ENCODE results near the gene FBXO34. TPM values are rescaled to one million over a fixed set of nuclear protein-coding genes. Genes with fewer than 3 reads are reported as not detected.

FBXO34 gene
- total RNA-seq, 1 experiment from 2014 or later, result 18.8 TPM

DNA sequence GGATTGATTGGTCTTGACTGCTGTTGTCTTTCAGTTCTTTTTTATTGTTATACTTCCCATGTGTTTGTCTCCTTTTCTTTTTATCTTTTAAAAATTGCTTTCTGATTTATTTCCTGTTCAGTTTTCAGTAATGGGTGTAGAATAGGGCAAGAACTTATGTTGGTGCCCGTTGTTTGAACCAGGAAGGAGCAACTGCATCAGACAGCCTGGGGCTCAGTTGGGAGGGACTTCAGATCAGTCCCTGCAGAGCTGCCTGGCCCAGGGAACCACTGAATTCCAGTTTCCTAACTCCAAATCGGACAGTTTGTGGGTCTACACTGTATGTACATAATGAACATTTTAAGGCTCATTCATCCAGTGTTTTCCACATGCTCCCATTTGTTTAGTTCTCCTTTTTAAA is 64.9 kb downstream of the FBXO34 start:
- CTCF ChIA-PET, result no interaction called here
- no TSS peak for BruUV-seq (replicated peaks)
- intact Hi-C loops (cut with micrococcal nuclease; ENCODE audit: unreplicated experiment), result no loop called here
- in situ Hi-C loops (cut with HindIII; ENCODE audit: low pct_unique_long_range_greater_than_20kb, low sequenced_read_pairs), result no loop called here
- H3K36me3 ChIP-seq (ENCODE audit: control insufficient read depth, insufficient read depth, low read length), result no peaks in the 10 kb centered on the region
- no peak for ATAC-seq
- H3K27ac ChIP-seq (ENCODE audit: low read length), result peak overlapping the region; percentile 39; the same call in 1 of the 2 replicates
- no peak for TF ChIP-seq SIN3A (IDR thresholded peaks at IDR 0.05; ENCODE audit: borderline replicate concordance, insufficient read depth, low read depth, low read length)
- no peak for TF ChIP-seq TCF7L2 (IDR thresholded peaks at IDR 0.05; ENCODE audit: low read depth, low read length)
- TF ChIP-seq, protein P1, sequence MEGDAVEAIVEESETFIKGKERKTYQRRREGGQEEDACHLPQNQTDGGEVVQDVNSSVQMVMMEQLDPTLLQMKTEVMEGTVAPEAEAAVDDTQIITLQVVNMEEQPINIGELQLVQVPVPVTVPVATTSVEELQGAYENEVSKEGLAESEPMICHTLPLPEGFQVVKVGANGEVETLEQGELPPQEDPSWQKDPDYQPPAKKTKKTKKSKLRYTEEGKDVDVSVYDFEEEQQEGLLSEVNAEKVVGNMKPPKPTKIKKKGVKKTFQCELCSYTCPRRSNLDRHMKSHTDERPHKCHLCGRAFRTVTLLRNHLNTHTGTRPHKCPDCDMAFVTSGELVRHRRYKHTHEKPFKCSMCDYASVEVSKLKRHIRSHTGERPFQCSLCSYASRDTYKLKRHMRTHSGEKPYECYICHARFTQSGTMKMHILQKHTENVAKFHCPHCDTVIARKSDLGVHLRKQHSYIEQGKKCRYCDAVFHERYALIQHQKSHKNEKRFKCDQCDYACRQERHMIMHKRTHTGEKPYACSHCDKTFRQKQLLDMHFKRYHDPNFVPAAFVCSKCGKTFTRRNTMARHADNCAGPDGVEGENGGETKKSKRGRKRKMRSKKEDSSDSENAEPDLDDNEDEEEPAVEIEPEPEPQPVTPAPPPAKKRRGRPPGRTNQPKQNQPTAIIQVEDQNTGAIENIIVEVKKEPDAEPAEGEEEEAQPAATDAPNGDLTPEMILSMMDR (IDR thresholded peaks at IDR 0.05), result no peak
- no peak for TF ChIP-seq REST (IDR thresholded peaks at IDR 0.05; ENCODE audit: insufficient read depth in 1 of 2, low read depth in 2 of 2, low read length in 1 of 2)
- no peak for TF ChIP-seq POLR2AphosphoS5 (IDR thresholded peaks at IDR 0.05; ENCODE audit: low read depth, low read length)
- H3K4me3 ChIP-seq (ENCODE audit: low read depth in 2 of 2, low read length in 2 of 2), result no peak overlapping the region
- no peaks in the 10 kb centered on the region for H3K27me3 ChIP-seq (ENCODE audit: control insufficient read depth, insufficient read depth, low read length)
- DNase-seq (ENCODE audit: low read depth, low spot score), result no peak
- peaks cover 45% of the 10 kb centered on the region for H3K4me1 ChIP-seq (ENCODE audit: control insufficient read depth, insufficient read depth, low read length)
- no peaks in the 10 kb centered on the region for H3K9me3 ChIP-seq (ENCODE audit: control insufficient read depth, insufficient read depth, low read depth, low read length)
- POLR2A ChIA-PET, result no interaction called here

- ATAC-seq (no peak), DNase-seq (ENCODE audit: low read depth, low spot score) (no peak)
- in situ Hi-C loops (cut with HindIII; ENCODE audit: low pct_unique_long_range_greater_than_20kb, low sequenced_read_pairs) (no loop called here), intact Hi-C loops (cut with micrococcal nuclease; ENCODE audit: unreplicated experiment) (no loop called here)
- Histone ChIP-seq H3K36me3 (ENCODE audit: control insufficient read depth, insufficient read depth, low read length) (no peaks in the 10 kb centered on the region), H3K27me3 (ENCODE audit: control insufficient read depth, insufficient read depth, low read length) (no peaks in the 10 kb centered on the region), H3K4me1 (ENCODE audit: control insufficient read depth, insufficient read depth, low read length) (peaks cover 45% of the 10 kb centered on the region), H3K4me3 (ENCODE audit: low read depth in 2 of 2, low read length in 2 of 2) (no peak overlapping the region), H3K27ac (ENCODE audit: low read length) (peak overlapping the region; percentile 39; the same call in 1 of the 2 replicates), H3K9me3 (ENCODE audit: control insufficient read depth, insufficient read depth, low read depth, low read length) (no peaks in the 10 kb centered on the region)
- POLR2A ChIA-PET, result no interaction called here
- TF ChIP-seq TCF7L2 (IDR thresholded peaks at IDR 0.05; ENCODE audit: low read depth, low read length), result no peak
- TF ChIP-seq POLR2AphosphoS5 (IDR thresholded peaks at IDR 0.05; ENCODE audit: low read depth, low read length), result no peak
- TF ChIP-seq, protein P1 (IDR thresholded peaks at IDR 0.05), result no peak
- TF ChIP-seq SIN3A (IDR thresholded peaks at IDR 0.05; ENCODE audit: borderline replicate concordance, insufficient read depth, low read depth, low read length), result no peak
- no peak for TF ChIP-seq REST (IDR thresholded peaks at IDR 0.05; ENCODE audit: insufficient read depth in 1 of 2, low read depth in 2 of 2, low read length in 1 of 2)
- no TSS peak for BruUV-seq (replicated peaks)
- CTCF ChIA-PET, result no interaction called here
Observed at GRCh38 chr14:55336691-55337090, 65.5 kb downstream of the FBXO34 start.

All from Panc1 (cell line).